ENCODE measurements around the gene KIF3A.

DNA sequence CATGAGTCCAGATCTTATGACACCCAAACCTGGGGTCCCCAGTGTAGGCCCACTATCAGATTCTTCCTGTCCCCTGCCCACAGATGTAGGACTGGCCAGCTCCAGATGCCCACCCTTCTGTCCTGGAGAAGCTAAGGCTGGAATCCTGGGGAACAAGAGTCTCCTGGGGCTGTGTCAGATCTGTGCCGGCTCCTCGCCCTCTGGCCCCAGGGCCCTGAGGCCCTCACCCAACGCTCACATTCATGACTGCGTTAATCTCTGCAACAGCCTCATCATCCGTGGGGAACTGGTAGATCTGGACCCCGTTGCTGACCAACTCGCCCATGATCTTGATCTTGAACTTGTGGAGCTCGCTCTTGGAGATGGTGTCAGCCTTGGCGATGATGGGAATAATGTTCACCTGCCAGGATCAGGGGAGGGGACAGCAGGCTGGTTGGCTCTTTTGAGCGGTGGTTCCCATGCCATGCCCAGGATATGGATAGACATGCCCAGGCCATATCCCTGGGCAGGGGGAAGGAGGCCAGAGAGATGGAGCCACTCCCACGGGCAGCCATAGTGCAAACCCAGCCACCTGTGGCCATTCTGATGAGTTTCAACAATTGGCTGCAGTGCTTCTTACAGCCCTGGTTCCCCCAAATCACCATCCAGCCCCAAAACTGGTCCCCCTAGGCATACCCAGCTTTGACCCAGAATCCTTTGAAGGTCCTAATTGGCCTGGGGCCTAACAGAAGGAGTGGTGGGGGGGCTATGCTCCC is 25.1 kb upstream of the KIF3A start:
- TF ChIP-seq, protein P1, sequence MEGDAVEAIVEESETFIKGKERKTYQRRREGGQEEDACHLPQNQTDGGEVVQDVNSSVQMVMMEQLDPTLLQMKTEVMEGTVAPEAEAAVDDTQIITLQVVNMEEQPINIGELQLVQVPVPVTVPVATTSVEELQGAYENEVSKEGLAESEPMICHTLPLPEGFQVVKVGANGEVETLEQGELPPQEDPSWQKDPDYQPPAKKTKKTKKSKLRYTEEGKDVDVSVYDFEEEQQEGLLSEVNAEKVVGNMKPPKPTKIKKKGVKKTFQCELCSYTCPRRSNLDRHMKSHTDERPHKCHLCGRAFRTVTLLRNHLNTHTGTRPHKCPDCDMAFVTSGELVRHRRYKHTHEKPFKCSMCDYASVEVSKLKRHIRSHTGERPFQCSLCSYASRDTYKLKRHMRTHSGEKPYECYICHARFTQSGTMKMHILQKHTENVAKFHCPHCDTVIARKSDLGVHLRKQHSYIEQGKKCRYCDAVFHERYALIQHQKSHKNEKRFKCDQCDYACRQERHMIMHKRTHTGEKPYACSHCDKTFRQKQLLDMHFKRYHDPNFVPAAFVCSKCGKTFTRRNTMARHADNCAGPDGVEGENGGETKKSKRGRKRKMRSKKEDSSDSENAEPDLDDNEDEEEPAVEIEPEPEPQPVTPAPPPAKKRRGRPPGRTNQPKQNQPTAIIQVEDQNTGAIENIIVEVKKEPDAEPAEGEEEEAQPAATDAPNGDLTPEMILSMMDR (IDR thresholded peaks at IDR 0.05): no peak
- TF ChIP-seq POLR2A (IDR thresholded peaks at IDR 0.05): no peak
